Astrocyte of the cerebellum (primary cell): ENCODE results near the gene DUT.

ENCODE experiments used
- DNase-seq: peaks from one replicate; pipeline ENCODE4 v3.0.0-alpha.2; 2011; ENCODE audit warnings: low read depth
- H3K4me3 ChIP-seq: 2 replicates; pipeline ENCODE4 v1.5.1; 2011; ENCODE audit warnings: mild to moderate bottlenecking, low read depth, low read length, moderate library complexity
- in situ Hi-C: cut with HindIII; loops from 2 replicates; pipeline ENCODE4 v1.10.0; 2017; ENCODE audit warnings: low sequenced_read_pairs
- TF ChIP-seq, protein P1 (sequence below): IDR thresholded peaks from 2 replicates; pipeline ENCODE4 v1.5.1; 2012; ENCODE audit warnings: low read length, low read depth, moderate library complexity, mild to moderate bottlenecking; ENCODE audit errors: missing control alignments

The DUT gene

GRCh38 chr15:48307586-48307985 is 23.6 kb upstream of the DUT start:
- H3K4me3 ChIP-seq, result no peak overlapping the region
- DNase-seq, result no peak
- TF ChIP-seq, protein P1, sequence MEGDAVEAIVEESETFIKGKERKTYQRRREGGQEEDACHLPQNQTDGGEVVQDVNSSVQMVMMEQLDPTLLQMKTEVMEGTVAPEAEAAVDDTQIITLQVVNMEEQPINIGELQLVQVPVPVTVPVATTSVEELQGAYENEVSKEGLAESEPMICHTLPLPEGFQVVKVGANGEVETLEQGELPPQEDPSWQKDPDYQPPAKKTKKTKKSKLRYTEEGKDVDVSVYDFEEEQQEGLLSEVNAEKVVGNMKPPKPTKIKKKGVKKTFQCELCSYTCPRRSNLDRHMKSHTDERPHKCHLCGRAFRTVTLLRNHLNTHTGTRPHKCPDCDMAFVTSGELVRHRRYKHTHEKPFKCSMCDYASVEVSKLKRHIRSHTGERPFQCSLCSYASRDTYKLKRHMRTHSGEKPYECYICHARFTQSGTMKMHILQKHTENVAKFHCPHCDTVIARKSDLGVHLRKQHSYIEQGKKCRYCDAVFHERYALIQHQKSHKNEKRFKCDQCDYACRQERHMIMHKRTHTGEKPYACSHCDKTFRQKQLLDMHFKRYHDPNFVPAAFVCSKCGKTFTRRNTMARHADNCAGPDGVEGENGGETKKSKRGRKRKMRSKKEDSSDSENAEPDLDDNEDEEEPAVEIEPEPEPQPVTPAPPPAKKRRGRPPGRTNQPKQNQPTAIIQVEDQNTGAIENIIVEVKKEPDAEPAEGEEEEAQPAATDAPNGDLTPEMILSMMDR, result no peak
- in situ Hi-C loops, result no loop called here

DNA sequence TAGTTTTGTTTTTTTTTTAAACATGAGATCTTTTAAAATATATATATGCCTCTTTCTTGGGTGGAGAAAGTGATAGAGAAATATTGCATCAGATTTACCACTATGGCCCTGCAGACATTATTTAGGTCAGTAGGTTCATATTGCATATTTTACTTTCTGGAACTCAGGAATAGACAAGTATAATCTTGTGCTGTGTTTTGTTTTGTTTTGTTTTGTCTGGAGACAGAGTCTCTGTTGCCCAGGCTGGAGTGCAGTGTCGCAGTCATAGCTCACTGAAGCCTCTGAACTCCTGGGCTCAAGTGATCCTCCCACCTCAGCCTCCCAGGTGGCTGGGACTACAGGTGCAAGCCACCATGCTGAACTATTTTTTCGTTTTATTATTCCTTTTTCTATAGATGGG is 21.5 kb upstream of the DUT start:
- no peak overlapping the region for H3K4me3 ChIP-seq
- in situ Hi-C loops, result no loop called here
- no peak for DNase-seq
- TF ChIP-seq, protein P1, result no peak

DNA sequence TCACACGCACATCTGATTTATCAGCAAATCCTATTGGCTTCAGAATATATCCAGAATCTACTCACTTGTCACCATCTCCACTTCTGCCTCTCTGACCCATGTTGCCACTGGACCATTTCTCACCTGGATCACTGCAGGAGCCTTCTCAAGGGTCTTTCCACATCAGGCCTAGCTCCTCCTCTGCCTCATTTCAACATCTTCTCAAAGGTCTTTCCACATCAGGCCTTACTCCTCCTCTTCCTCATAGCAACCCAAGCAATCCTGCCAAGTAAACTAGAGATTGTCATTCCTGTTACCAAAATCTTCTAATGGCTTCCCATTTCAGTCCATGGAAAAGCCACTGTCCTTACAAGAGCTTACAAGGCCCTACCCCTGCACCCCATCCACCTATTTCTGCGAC is 18.0 kb upstream of the DUT start:
- no peak overlapping the region for H3K4me3 ChIP-seq
- in situ Hi-C loops, result no loop called here
- TF ChIP-seq, protein P1, result no peak
- DNase-seq, result no peak

GRCh38 chr15:48315041-48315440 is 16.2 kb upstream of the DUT start:
- DNase-seq, result no peak
- H3K4me3 ChIP-seq, result no peak overlapping the region
- in situ Hi-C loops, result no loop called here
- TF ChIP-seq, protein P1, result no peak

DNA sequence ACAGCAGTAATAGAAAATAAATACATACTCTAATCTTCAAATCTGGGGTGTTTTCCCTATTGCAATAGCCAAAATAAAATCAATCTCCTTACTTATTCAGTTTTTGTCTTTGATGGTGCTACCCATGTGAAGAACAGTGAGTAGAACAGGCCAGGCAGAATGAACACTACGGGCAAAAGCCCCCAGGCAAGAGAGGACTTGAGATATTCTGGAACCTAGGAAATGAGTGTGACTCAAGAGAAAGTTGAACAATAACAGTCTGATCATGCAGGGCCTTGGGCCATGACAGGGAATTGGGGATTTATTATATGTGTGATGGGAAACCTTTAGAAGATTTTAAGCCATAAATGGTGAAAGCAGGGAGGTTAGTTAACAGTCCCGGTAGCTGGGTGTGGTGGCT is 14.0 kb upstream of the DUT start:
- in situ Hi-C loops, result no loop called here
- DNase-seq, result no peak
- no peak overlapping the region for H3K4me3 ChIP-seq
- TF ChIP-seq, protein P1, result no peak

- no peak for DNase-seq
- no peak overlapping the region for H3K4me3 ChIP-seq
- in situ Hi-C loops, result no loop called here
- TF ChIP-seq, protein P1, result no peak
Observed at GRCh38 chr15:48318131-48318530, 13.1 kb upstream of the DUT start.

- DNase-seq, result no peak
- no peak overlapping the region for H3K4me3 ChIP-seq
- in situ Hi-C loops, result no loop called here
- TF ChIP-seq, protein P1, result no peak
Observed at GRCh38 chr15:48323294-48323693, 7.9 kb upstream of the DUT start.
